B cell (primary cell): ENCODE results near the gene REV1. TPM values are rescaled to one million over a fixed set of nuclear protein-coding genes. Genes with fewer than 3 reads are reported as not detected.

Experiments used
- ATAC-seq: fragments of 200-7000 bp; cut with Tn5 transposase; one replicate; pipeline ENCODE4 v1.10.0; 2021; ENCODE audit warnings: low read depth, mild to moderate bottlenecking, moderate number of reproducible peaks, moderate library complexity
- CTCF ChIA-PET: fragments of 350-600 bp; sonication (Branson Sonifier 250); formaldehyde crosslinking; loops from one replicate; lab custom pipeline; 2021; ENCODE audit warnings: antibody characterized with exemption, inconsistent platforms; lab: Charles Lee
- POLR2A ChIA-PET: fragments of 350-600 bp; sonication (Branson Sonifier 250); formaldehyde crosslinking; loops from one replicate; lab custom pipeline; 2021; ENCODE audit warnings: antibody characterized with exemption; lab: Charles Lee
- DNase-seq: peaks from one replicate; pipeline ENCODE4 v3.0.0; 2013
- H2AFZ ChIP-seq: 2 replicates; pipeline ENCODE4 v1.6.1; 2012; ENCODE audit warnings: mild to moderate bottlenecking, low read depth, low read length; ENCODE audit not compliant: insufficient read depth, poor library complexity, severe bottlenecking
- H3K27ac ChIP-seq, 2 donors: 1 replicate in 1 of 2; 2 replicates in 1 of 2; pipeline ENCODE4 v1.5.1; 2012 to 2013; ENCODE audit warnings: low read length in 2 of 2, mild to moderate bottlenecking in 2 of 2, moderate library complexity in 1 of 2
- H3K27me3 ChIP-seq, 4 experiments: fragments of 200-600 bp in 1 of 4; sonication (generic) in 1 of 4; replicated peaks in 1 of 4; 1 replicate in 2 of 4; 2 replicates in 2 of 4; pipeline versions ENCODE4 v1.6.1 to v1.7.0; 2013 to 2016; ENCODE audit warnings: low read length in 3 of 4, mild to moderate bottlenecking in 2 of 4, mixed read lengths in 1 of 4, moderate library complexity in 1 of 4; ENCODE audit not compliant: insufficient read depth in 4 of 4, control insufficient read depth in 3 of 4; ENCODE audit errors: control extremely low read depth in 1 of 4
- H3K36me3 ChIP-seq, 2 experiments: replicated peaks in 1 of 2; 1 replicate in 1 of 2; 2 replicates in 1 of 2; pipeline versions ENCODE4 v1.6.1 to v1.7.1; 2013; ENCODE audit warnings: low read length in 1 of 2; ENCODE audit not compliant: insufficient read depth in 2 of 2, control insufficient read depth in 1 of 2; ENCODE audit errors: control extremely low read depth in 1 of 2, extremely low read depth in 1 of 2
- H3K4me1 ChIP-seq, 2 donors: fragments of 200-600 bp in 1 of 2; sonication (generic) in 1 of 2; 1 replicate in 1 of 2; 2 replicates in 1 of 2; pipeline versions ENCODE4 v1.5.1 to v1.6.1; 2013 to 2017; ENCODE audit warnings: low read length in 2 of 2; ENCODE audit not compliant: control insufficient read depth in 2 of 2, insufficient read depth in 2 of 2
- H3K4me2 ChIP-seq: replicated peaks from 2 replicates; pipeline ENCODE3; 2012; ENCODE audit warnings: mild to moderate bottlenecking, low read depth, low read length; ENCODE audit not compliant: poor library complexity, severe bottlenecking
- H3K4me3 ChIP-seq, 5 experiments: fragments of 200-600 bp in 1 of 5; sonication (generic) in 1 of 5; 1 replicate in 3 of 5; 2 replicates in 2 of 5; pipeline versions ENCODE4 v1.5.1 to v1.7.0; 2011 to 2016; ENCODE audit warnings: low read length in 4 of 5, mild to moderate bottlenecking in 4 of 5, low read depth in 2 of 5, control low read depth in 1 of 5, moderate library complexity in 1 of 5; ENCODE audit not compliant: insufficient read depth in 1 of 5; ENCODE audit errors: control extremely low read depth in 1 of 5, extremely low read depth in 1 of 5
- H3K79me2 ChIP-seq: fragments of 200-600 bp; sonication (generic); one replicate; pipeline ENCODE4 v1.6.0; 2016; ENCODE audit warnings: low read length; ENCODE audit not compliant: control insufficient read depth, insufficient read depth
- H3K9ac ChIP-seq: fragments of 200-600 bp; sonication (generic); 2 replicates; pipeline ENCODE4 v1.6.1; 2017; ENCODE audit warnings: mild to moderate bottlenecking, low read length, moderate library complexity
- H3K9me3 ChIP-seq, 3 donors: one replicate each; pipeline versions ENCODE4 v1.6.1 to v1.7.1; 2013; ENCODE audit warnings: low read length in 2 of 3; ENCODE audit not compliant: control insufficient read depth in 2 of 3, insufficient read depth in 1 of 3; ENCODE audit errors: control extremely low read depth in 1 of 3
- H4K20me1 ChIP-seq: 2 replicates; pipeline ENCODE4 v1.6.0; 2012; ENCODE audit warnings: mild to moderate bottlenecking, low read length; ENCODE audit not compliant: insufficient read depth, control insufficient read depth, poor library complexity, severe bottlenecking
- H3K27ac Mint-ChIP-seq: one replicate; pipeline ENCODE4 v1.8.0; 2021; ENCODE audit warnings: mixed read lengths
- H3K27me3 Mint-ChIP-seq: one replicate; pipeline ENCODE4 v1.8.0; 2021; ENCODE audit warnings: mixed read lengths
- H3K4me1 Mint-ChIP-seq: one replicate; pipeline ENCODE4 v1.8.0; 2021; ENCODE audit warnings: mixed read lengths
- H3K4me3 Mint-ChIP-seq: one replicate; pipeline ENCODE4 v1.8.0; 2021; ENCODE audit warnings: mixed read lengths
- H3K9me3 Mint-ChIP-seq: one replicate; pipeline ENCODE4 v1.8.0; 2022; ENCODE audit warnings: mixed read lengths; ENCODE audit not compliant: insufficient read depth
- CTCF ChIP-seq: fragments of 200-600 bp; IDR thresholded peaks from one replicate; pipeline ENCODE4 v1.8.0; 2022; ENCODE audit warnings: antibody characterized with exemption, mild to moderate bottlenecking
- EZH2 ChIP-seq: IDR thresholded peaks from 2 replicates; pipeline ENCODE4 v1.6.1; 2012; ENCODE audit warnings: borderline replicate concordance, low read depth, mild to moderate bottlenecking, moderate library complexity, low read length; ENCODE audit not compliant: insufficient read depth, poor library complexity, severe bottlenecking
- WGBS: methylation state at CpG from one replicate; pipeline ENCODE4 v1.1.5; 2013; ENCODE audit warnings: missing lambda C conversion rate; ENCODE audit not compliant: insufficient coverage; 5-methylcytosine and 5-hydroxymethylcytosine counted together
- intact Hi-C: fragments of 100-400 bp; cut with micrococcal nuclease; formaldehyde crosslinking; loops from one replicate; pipeline ENCODE4 v1.10.0; 2022
- polyA plus RNA-seq: library from polyadenylated mRNA; depleted of rRNA; stranded (reverse); fragments of >200 nt; gene quantifications from 2 replicates; pipeline ENCODE4 v1.2.3, GENCODE V29; 2012
- total RNA-seq, 2 donors: library from RNA; stranded (reverse); fragments of 120-200 nt in 1 of 2; gene quantifications; 1 replicate in 1 of 2; 2 replicates in 1 of 2; pipeline versions ENCODE4 v1.2.3 to v1.2.4, GENCODE V29; 2013 to 2022

REV1 gene
- total and polyA plus RNA-seq, 2 donors (not counting 1 experiment from before 2014, with no cell fraction given), result 25.4 to 70.5 TPM

- no peak overlapping the region for H3K4me3 Mint-ChIP-seq
- intact Hi-C loops, result no loop called here
- H3K27me3 Mint-ChIP-seq, result no peaks in the 10 kb centered on the region
- Histone ChIP-seq H3K4me1 (no peaks in the 10 kb centered on the region), H3K36me3 (peaks cover 3 to 81% of the 10 kb centered on the region in 2 experiments), H3K9me3 (no peaks in the 10 kb centered on the region), H3K79me2 (no peaks in the 10 kb centered on the region), H4K20me1 (no peaks in the 10 kb centered on the region), H2AFZ (no peak overlapping the region), H3K4me3 (no peak overlapping the region), H3K9ac (no peak overlapping the region), H3K27ac (peak overlapping the region in 1 of 2 donors; percentile 27), H3K27me3 (no peaks in the 10 kb centered on the region), H3K4me2 (no peak overlapping the region)
- peak overlapping the region; percentile 2 for H3K27ac Mint-ChIP-seq
- ChIA-PET CTCF (interaction anchor here (1.0 kb wide), 1 partner anchor 10 kb away, joined by 3 read pairs; no protein-coding TSS in a partner anchor), POLR2A (no interaction called here)
- ATAC-seq (no peak), DNase-seq (no peak)
- no peaks in the 10 kb centered on the region for H3K9me3 Mint-ChIP-seq
- H3K4me1 Mint-ChIP-seq, result no peaks in the 10 kb centered on the region
- TF ChIP-seq EZH2, result no peak
- no peak for TF ChIP-seq CTCF
Observed at GRCh38 chr2:99403084-99403483, 86.7 kb downstream of the REV1 start.

GRCh38 chr2:99401841-99402240 lies 88.0 kb downstream of the REV1 start:
- H3K9me3 ChIP-seq, result no peaks in the 10 kb centered on the region
- no CpG with 5 or more reads among the region's 4 CpGs for WGBS
- no peak overlapping the region for H3K27ac Mint-ChIP-seq

More at GRCh38 chr2:99401841-99402240, 88.0 kb downstream of the REV1 start:
- ChIA-PET CTCF (no interaction called here), POLR2A (no interaction called here)
- H3K27me3 Mint-ChIP-seq, result no peaks in the 10 kb centered on the region
- no peak overlapping the region for H3K4me3 ChIP-seq
- ATAC-seq, result no peak
- H4K20me1 ChIP-seq, result no peaks in the 10 kb centered on the region
- no peaks in the 10 kb centered on the region for H3K9me3 Mint-ChIP-seq
- no peaks in the 10 kb centered on the region for H3K4me1 Mint-ChIP-seq
- H3K27ac ChIP-seq, result no peak overlapping the region
- no peak overlapping the region for H3K4me2 ChIP-seq
- H3K79me2 ChIP-seq, result no peaks in the 10 kb centered on the region
- TF ChIP-seq EZH2 (no peak), CTCF (no peak)
- H3K27me3 ChIP-seq, result no peaks in the 10 kb centered on the region
- peaks cover 3 to 86% of the 10 kb centered on the region in 2 experiments for H3K36me3 ChIP-seq
- intact Hi-C loops, result no loop called here
- DNase-seq, result no peak
- H2AFZ ChIP-seq, result no peak overlapping the region
- H3K4me3 Mint-ChIP-seq, result no peak overlapping the region
- H3K4me1 ChIP-seq, result no peaks in the 10 kb centered on the region
- H3K9ac ChIP-seq, result no peak overlapping the region
